ENCODE measurements around the gene ZNF512.
"Not testable (repeated sequence)": the region's sequence is repeated elsewhere in the genome, so short reads cannot be mapped to it uniquely, and the experiment has no call there.

The ZNF512 gene, protein sequence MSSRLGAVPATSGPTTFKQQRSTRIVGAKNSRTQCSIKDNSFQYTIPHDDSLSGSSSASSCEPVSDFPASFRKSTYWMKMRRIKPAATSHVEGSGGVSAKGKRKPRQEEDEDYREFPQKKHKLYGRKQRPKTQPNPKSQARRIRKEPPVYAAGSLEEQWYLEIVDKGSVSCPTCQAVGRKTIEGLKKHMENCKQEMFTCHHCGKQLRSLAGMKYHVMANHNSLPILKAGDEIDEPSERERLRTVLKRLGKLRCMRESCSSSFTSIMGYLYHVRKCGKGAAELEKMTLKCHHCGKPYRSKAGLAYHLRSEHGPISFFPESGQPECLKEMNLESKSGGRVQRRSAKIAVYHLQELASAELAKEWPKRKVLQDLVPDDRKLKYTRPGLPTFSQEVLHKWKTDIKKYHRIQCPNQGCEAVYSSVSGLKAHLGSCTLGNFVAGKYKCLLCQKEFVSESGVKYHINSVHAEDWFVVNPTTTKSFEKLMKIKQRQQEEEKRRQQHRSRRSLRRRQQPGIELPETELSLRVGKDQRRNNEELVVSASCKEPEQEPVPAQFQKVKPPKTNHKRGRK

GRCh38 chr2:27582695-27583389 lies at the start of gene ZNF512:
Gene ZNF512, plus strand, starts transcription at chr2:27583042. Its CDS starts 71 bp downstream, at chr2:27583113.
- DNase-seq: peak; percentile 92

DNA sequence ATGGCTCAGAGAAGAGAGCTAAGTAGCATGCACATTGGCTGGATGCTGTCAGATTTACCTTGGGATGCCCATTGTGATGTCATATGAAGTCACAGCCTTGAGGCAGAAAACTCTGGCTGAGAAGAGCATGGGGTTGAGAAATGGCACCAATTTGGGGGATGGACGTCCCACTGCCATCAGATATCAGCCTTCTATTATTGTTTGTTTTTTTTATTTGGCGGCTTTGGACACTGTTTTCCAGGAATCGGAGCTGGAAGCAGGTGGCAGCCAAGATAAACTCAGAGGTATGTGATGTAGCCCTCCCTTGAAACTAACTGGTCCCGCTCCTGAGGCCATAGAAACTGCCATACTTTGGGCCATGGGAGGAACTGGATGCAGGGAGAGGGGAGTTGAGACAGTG lies 45.6 kb upstream of the ZNF512 start:
- no peak for DNase-seq

DNA sequence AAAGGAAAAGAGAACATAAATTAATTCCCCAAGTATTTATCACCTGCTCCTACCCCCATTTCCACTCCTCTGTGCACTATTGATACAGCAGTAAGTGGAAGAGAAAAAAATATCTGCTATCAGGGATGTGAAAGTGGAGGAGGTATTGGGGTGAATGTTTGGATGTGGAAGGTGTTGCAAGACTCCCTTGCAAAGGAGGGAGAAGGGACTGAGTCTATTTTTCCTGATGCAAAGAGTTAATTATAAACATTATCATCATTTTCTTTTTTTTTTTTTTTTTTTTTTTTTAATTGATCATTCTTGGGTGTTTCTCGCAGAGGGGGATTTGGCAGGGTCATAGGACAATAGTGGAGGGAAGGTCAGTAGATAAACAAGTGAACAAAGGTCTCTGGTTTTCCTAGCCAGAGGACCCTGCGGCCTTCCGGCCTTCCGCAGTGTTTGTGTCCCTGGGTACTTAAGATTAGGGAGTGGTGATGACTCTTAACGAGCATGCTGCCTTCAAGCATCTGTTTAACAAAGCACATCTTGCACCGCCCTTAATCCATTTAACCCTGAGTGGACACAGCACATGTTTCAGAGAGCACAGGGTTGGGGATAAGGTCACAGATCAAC lies 43.9 kb upstream of the ZNF512 start:
- DNase-seq: not testable (repeated sequence)

DNA sequence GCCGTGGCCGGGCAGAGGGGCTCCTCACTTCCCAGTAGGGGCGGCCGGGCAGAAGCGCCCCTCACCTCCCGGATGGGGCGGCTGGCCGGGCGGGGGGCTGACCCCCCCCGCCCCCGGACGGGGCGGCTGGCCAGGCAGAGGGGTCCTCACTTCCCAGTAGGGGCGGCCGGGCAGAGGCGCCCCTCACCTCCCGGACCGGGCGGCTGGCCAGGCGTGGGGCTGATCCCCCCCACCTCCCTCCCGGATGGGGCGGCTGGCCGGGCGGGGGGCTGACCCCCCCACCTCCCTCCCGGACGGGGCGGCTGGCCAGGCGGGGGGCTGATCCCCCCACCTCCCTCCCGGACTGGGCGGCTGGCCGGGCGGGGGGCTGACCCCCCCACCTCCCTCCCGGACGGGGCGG lies 43.2 kb upstream of the ZNF512 start:
- not testable (repeated sequence) for DNase-seq

DNA sequence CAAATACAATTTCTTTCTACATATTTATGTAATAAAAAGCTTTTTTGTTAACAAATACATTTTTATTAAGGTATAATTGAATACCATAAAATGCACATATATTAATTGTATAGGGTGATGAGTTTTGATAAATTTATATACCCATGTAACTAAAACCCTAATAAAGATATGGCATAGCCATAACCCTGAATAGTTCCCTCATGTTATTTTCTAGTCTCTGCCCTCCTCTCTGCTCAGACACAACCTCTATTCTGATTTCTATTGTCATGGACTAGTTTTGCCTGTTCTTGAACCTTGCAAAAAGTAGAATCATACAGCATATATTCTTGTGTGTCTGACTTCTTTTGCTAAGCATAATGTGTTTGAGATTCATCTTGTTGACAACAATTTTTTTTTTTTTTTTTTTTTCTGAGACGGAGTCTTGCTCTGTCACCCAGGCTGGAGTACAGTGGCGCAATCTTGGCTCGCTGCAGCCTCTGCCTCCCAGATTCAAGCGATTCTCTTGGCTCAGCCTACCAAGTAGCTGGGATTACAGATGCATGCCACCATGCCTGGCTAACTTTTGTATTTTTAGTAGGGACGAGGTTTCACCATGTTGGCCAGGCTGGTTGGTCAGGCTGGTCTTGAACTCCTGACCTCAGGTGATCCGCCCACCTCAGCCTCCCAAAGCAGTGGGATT lies 38.6 kb upstream of the ZNF512 start:
- no peak for DNase-seq

DNA sequence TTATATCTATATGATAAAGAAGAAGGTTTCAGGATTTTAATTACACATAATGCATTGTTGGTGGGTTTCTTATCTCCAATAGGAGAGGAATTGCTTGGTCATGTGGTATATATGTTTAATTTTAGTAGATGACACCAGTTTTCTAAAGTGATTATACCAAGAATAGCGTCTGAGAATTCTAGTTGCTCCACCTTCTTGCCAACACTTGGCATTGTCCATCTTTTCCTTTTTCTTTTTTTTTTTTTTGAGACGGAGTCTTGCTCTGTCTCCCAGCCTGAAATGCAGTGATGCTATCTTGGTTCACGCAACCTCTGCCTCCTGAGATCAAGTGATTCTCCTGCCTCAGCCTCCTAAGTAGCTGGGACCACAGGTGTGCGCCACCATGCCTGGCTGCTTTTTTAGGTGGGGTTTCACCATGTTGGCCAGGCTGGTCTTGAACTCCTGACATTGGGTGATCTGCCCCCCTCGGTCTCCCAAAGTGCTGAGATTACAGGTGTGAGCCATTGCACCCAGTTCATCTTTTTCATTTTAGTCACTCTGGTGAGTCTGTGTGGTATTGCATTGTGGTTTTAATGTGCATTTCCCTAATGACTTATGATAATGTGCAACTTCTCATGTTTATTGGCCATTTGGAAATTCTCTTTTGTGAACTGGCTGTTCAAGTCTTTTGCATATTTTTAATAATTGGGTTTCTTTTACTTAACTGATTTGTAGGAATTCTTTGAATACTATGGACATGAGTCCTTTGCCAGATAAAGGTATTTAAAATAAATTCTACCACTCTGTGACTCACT lies 37.3 kb upstream of the ZNF512 start:
- DNase-seq: no peak

- DNase-seq: no peak
Measured at GRCh38 chr2:27549303-27549702, 33.5 kb upstream of the ZNF512 start.

- DNase-seq: no peak
Measured at GRCh38 chr2:27551514-27551913, 31.3 kb upstream of the ZNF512 start.

DNA sequence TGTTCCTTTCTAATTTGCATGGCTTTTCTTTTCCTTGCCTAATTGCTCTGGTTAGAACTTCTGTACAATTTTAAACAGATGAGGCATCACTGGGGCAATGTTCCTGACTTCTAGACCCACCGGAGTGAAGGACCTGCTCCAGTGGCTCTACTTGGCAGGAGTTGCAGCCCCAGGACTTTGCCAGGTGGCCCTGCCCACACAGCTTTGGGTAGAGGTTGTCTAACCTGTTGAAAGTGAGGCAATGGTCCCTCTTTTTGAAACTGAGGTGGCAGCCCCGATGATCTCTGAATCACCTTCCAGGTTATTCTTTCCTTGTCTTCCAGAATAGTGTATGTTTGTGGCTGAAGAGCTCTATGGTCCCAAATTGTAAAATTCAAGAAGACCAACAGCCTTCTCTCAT lies 29.9 kb upstream of the ZNF512 start:
- no peak for DNase-seq

- DNase-seq: not testable (repeated sequence)
Measured at GRCh38 chr2:27554451-27554850, 28.4 kb upstream of the ZNF512 start.

GRCh38 chr2:27559228-27559627 lies 23.6 kb upstream of the ZNF512 start:
- DNase-seq: no peak

DNA sequence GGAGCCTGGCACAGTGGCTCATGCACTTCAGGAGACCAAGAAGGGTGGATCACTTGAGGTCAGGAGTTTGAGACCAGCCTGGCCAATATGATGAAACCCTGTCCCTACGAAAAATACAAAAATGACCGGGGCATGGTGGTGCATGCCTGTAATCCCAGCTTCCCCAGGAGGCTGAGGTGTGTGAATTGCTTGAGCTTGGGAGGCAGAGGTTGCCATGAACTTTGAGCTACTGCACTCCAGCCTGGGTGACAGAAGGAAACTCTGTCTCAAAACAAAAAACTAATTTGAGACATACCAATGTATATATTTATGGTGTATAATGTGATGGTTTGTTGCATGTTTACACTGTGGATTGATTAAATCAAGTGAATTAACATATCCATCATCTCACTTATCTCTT lies 21.8 kb upstream of the ZNF512 start:
- no peak for DNase-seq

DNA sequence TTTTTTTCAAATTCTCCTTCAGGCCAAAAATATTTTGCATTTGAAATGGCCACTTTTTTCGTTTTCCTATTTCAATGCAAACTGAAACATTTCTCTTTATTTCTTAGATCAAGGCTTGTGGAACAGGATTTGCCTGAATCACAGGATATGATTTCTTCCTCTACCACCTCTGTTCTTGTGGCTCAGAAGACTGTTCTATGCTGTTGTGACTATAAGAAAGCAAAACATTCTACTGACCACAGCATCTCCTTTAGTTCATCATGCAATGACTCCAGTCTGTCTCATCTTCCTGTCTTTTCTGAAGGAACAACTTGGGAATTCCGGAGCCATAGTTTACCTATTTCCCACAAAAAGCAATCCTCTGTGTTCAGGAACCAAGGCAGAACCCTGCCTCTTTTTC lies 16.2 kb upstream of the ZNF512 start:
- DNase-seq: no peak

GRCh38 chr2:27569398-27569797 lies 13.4 kb upstream of the ZNF512 start:
- no peak for DNase-seq

DNA sequence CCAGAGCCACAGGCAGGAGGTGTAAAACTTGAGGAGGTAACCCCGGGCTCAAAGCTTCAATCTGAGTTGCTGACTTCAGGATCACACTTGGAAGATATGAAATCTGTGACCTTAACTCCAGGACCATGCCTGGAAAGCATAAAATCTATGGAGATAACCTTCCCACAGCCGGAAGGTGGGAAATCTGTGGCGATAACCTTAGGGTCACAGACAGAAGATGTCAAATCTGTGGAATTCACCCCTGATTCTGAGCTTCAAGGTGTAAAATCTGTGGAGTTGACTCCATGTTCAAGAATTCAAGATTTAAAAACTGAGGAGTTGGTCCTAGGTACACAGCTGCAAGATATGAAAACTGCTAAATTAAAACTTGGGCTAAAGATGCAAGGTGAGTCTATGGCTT lies 11.6 kb upstream of the ZNF512 start:
- DNase-seq: no peak

- DNase-seq: no peak
Measured at GRCh38 chr2:27571681-27572080, 11.2 kb upstream of the ZNF512 start.

DNA sequence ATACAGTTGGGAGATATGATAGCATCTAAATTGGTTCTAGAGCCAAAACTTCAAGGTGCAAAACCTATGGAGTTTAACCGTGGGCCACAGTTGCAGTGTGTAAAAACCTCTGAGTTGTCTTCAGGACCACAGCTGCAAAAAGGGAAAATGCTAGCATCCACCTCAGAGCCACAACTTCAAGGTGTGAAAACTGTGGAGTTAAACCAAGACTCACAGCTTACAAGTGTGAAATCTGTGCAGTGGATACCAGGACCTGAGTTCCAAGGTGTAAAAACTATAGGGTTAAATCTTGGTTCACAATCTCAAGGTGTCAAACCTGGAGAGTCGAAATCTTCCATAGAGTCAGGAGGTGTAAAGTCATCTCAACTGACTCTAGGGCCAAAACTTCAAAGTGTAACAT lies 10.4 kb upstream of the ZNF512 start:
- no peak for DNase-seq

- no peak for DNase-seq
Measured at GRCh38 chr2:27572998-27573429, 9.8 kb upstream of the ZNF512 start.

- no peak for DNase-seq
Measured at GRCh38 chr2:27573452-27573851, 9.4 kb upstream of the ZNF512 start.

- DNase-seq: no peak
Measured at GRCh38 chr2:27581417-27582128, 1.3 kb upstream of the ZNF512 start.

- no peak for DNase-seq
Measured at GRCh38 chr2:27582129-27582694, 630 bp upstream of the ZNF512 start.

Data from NCI-H2227 treated with DMSO at 0.1 percent for 48 hours (cell line).